NCI-H1105 (cell line): ENCODE results near the gene LRBA.
"Not testable (repeated sequence)": the region's sequence is repeated elsewhere in the genome, so short reads cannot be mapped to it uniquely, and the experiment has no call there.

Experiments used
- DNase-seq: peaks from one replicate; lab custom pipeline; 2025; lab: John Stamatoyannopoulos, UW

The LRBA gene

DNA sequence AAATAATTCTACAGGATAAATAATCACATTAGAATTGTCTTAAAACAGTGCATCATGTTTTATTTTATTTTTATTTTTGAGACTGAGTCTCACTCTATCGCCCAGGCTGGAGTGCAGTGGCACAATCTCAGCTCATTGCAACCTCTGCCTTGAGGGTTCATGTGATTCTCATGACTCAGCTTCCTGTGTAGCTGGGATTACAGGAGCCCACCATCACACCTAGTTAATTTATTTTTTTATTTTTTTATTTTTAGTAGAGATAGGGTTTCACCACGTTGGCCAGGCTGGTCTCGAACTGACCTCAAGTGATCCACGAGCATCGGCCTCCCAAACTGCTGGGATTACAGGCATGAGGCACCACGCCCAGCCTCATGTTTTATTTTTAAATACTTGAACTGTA lies 353.5 kb downstream of the LRBA start:
- DNase-seq = not testable (repeated sequence)

DNA sequence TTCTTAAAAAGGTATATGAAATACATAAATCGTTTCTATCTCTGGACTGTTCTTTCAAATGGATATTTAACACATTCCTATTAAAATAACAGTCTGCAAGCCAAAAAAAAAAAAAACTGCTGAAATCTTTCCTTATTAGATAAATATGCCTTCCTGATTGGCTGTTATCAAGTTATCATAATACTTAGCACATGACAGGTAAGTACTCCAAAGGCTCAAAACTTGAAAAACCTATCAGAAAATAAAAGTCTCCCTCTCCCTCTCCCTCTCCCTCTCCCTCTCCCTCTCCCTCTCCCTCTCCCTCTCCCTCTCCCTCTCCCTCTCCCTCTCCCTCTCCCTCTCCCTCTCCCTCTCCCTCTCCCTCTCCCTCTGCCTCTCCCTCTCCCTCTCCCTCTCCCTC lies 356.8 kb downstream of the LRBA start:
- DNase-seq = not testable (repeated sequence)

DNA sequence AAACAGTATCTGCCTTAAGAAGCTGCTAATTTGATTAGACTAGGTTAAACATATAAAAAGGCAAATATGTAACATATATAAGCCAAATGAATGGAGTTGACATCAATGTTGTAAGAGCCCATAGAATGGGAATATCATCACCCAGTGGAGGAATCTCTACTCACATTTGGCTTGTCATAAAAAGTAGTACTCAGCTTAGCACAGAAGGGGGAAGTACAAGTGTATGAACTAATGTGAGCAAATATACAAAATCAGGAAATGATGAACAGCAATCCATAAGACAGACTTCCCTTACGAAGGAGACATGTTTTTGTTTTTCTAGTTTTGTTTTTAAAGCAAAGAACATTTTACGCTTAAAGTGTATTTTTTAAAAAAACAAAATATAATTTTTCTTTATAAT lies 358.2 kb downstream of the LRBA start:
- no peak for DNase-seq

DNA sequence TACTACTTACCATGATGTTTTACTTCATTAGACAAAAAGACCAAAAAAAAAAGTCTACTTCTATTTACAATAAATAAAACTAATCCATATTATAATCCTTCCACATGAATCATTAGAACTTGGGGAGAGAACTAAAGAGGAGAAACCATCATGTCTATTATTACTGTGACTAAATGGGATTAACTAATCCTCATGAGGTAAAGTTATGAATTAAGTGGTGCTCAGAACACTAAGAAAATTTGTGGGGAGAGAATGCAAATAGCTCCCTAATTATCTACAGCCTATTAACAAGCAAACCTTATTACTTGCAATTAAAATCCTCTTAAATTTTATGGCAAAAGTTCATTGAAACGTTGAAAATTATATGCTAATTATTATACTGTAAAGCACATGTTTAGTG lies 364.3 kb downstream of the LRBA start:
- no peak for DNase-seq

DNA sequence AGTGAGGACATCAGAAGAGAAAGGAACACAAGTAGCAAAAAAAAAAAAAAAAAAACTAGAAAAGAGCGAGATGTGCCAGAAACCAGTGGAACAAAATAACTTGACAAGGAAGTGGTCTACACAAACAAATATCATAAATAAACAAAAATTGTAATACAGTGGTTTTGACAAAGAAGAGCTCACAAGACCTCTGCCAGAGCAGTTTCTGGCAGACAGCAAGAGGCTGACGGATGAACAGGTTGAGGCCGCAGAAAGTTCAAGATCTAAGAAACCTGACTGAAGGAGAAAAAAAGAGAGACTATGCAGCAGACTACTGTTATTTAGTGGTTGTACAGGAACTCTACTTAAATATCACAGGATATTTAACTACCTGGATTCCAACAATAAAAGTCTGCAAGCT lies 367.0 kb downstream of the LRBA start:
- no peak for DNase-seq

DNA sequence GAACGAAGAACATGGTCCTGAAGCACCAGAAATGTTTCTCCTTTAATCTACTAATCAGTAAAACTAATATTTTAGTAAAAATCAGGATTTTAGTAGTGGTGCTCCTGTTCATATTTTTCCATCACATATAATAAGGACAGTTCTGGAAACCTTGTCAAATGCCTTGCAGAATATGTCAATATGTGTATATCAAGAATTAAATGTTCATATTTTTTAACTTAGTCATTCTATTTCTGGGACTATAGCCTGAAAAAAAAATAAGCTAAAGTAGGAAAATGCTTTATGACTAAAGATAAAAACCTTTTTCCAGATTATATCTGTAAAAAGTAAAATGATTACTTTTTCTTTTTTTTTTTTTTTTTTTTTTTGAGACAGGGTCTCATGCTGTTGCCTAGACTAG lies 368.1 kb downstream of the LRBA start:
- no peak for DNase-seq

DNA sequence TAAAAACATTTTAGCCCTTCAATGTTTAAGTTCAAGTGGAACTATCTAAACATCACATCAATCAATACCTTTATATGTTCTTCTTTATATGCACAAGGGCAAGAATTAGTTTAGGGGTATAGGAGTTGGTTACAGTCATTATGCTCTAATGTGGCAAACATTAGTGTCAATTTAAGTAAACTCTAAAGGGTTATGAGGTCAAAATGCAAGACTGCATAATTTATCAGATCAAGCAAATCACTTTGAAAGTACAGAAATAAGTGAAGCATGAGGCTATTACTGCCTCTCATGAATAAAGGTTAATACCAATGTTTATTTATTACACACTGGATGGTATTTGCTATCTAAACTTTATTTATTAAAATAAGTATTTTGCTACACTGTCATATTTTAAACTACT lies 373.5 kb downstream of the LRBA start:
- no peak for DNase-seq

DNA sequence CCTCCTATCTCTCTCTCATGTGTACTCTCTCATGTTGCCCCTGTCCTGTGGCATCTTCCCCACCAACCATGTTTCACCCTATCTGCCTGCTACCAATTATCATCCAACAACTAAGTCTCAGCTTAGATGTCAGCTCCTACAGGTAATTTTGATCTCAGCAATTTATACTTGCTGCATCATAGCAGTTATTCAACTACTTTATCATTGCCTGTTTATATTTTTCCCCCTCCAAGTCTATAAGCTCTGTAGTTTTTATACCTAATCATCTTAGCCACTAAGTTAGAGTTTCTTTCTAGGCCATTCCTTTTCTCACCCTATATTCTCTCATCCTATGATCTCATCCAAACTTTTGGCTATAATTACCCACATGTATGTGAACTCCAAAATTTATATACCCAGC lies 382.4 kb downstream of the LRBA start:
- DNase-seq = no peak

DNA sequence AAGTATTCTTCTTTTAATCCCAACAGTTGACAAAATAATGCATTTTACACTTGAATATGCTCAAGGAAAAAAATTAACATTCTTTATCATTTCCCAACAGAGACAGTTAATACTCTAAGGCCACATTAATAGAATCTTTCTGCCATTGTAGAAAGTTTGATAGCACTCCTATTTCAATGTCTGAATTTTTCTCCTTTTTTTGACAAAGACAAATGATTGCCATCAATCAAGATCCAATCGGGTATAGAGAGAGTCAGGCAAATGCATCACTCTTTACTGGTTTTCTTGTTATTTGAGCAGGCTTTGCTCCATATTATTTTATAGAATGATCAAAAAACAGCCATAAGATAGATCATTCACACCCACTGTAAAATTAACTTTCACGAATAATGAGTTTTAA lies 387.0 kb downstream of the LRBA start:
- DNase-seq = no peak

DNA sequence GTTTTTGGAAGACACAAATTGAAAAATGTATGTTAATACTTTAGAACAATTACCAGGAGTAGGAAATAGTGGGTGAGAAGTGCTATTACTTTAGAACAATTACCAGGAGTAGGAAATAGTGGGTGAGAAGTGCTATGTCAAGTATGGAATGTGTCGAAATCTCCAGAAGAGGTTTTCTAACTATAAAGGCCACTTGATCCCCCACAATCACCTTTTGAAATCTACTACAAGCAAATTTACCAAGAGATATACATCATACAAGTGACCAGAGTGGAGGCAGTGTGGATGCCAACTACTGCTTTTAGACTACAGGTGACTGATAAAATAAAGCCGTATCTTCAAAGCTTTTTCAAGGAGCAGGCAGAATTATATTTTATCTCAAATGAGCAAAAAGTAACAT lies 390.1 kb downstream of the LRBA start:
- DNase-seq = no peak

DNA sequence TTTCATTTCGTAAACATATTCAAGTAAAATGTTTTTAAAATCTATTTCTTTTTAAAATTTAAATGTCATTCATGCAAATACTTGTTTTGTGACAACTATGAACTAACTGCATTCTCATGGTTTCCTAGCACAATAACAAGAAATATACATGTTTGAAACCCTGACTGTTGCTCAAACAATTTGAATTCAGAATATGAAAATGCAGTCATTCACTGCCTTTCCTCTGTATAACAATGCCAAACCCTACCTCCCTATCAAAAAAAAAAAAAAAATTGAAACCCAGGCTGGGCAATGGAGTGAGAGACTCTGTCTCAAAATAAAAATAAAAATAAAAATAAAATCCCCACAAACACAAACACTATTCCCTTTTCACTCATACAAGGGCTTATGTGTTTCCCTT lies 391.0 kb downstream of the LRBA start:
- no peak for DNase-seq

DNA sequence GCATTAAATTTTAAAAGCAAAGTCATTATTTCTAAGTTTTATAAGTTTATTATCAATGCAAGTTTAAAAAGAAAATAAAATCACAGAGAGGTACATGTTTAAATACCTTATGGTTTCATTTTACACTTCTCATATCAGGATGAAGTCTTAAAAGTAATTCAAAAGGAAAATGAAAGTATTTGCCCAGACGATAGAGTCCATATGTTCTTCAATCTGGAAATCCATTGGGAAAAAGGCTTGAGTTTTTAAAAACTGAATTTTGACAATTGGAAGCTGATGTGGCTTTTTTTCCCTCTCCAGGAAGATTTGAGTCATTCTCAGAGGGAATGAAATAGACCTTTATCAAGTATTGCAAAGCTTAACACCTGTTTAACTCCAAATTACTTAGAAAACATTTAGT lies 396.0 kb downstream of the LRBA start:
- DNase-seq = no peak

DNA sequence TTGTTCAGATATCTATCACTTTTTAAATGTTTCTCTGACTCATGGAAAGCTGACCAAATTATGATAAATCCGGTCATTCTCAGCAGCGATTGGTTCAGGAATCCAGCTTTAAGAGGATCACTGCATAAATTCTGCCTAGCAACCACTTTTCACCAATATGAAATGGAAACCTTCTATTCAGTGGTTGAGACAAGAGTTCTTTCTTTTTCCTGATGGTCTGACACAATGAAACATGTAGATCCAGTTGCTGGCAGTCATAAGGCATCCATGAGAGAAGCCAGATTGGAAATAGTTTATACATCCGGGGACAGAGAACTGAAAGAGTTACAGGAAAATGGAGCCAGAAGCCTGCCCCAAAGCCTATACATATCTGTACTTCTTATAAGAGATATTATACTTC lies 406.0 kb downstream of the LRBA start:
- DNase-seq = no peak

DNA sequence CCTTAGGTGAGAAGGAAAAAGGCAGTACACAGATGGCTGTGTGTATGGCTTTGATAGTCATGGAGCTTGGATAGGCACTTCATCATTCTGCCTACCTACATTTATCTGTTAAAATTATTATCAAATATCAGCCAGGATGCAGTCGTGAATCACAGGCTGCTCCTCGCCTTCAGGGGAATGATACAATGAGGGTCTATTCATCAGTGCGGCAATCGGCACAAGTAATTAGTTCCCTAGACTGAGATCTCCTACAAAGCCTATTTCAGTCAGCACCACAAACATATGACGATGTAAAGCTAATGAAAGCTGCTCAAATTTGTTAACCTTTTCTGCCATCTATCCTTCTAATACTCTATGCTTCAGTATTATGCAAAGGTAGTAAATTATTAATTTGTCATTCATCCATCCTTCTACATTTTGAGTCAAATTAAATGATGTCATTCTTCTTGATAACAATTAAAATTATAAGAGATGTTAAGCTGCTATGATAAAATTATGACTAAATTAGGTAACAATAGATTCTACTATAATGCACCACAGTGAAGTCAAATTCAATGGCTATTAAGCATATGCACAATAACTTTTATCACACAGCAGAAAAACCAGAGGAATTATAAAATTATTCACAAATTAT lies 414.2 kb downstream of the LRBA start:
- no peak for DNase-seq

DNA sequence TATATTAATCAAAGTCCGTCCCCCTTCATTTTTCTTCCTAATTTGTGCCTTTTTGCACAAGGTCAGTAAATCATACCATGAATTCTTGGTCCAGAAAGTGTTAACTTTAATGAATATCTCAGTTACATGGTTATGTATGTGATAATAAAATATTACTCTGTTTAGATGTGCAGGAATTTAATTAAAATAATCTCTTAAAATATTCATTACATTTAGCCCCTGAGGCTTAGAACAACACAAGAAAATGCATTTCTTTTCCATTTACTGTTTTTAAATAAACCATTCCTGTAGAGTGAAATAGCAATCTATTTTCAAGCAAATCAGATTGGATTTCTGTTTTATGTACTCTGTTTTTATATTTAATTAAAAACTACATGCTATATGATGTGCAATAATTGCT lies 415.5 kb downstream of the LRBA start:
- no peak for DNase-seq

DNA sequence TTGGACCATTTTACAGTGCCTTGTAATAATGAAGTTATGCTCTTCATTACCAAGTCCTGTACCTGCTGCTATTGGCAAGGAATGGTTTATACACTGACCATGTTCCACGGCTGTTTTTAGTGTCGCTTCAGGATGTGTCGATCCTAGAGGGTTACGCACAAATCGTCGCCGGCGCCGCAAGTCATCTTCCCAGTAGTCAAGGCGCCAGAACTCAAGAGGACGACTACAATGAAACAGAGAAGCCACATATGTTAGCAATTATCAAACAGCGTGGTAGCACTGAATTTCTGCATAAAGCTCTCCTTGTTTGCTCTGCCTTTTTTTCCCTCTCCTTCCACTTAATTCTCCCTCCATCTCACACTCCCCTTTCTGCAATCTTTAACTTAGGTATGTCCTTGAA lies 416.2 kb downstream of the LRBA start:
- no peak for DNase-seq

DNA sequence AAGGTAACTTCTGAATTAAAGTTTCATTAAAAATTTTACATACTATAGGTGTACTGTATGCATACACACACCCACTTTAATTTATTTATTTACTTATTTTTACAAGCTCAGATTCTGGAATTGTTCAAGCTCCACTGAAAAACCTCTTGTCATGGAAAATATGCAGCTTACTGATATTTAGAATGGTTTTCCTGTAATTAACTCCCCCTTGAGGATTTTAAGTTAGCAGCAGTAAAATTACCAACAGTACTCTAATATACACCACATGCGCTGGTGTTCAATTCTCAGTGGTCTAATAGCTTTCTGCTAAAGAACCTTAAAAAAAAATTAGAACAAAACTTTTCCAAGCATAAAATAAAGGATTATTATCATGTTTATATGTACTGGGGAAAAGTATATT lies 421.1 kb downstream of the LRBA start:
- peak; percentile 25 for DNase-seq

DNA sequence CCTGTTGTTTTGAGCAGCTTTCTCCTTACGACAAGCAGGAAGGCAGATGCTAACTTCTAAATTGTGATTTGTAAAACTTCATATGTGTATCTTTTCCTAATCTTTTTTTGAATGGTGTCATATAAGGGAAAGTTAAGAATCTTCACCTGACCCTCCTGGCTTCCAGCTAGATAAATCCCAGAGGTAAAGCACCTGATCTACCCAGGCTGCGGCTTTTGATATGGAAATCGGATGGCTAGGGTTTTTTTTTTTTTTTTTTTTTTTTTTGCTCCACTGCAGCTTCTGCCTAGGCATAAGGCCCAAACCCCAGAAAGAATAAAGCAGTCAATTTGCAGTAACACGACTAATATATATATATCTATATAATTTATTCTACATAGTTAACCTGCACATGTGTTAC lies 423.2 kb downstream of the LRBA start:
- no peak for DNase-seq

DNA sequence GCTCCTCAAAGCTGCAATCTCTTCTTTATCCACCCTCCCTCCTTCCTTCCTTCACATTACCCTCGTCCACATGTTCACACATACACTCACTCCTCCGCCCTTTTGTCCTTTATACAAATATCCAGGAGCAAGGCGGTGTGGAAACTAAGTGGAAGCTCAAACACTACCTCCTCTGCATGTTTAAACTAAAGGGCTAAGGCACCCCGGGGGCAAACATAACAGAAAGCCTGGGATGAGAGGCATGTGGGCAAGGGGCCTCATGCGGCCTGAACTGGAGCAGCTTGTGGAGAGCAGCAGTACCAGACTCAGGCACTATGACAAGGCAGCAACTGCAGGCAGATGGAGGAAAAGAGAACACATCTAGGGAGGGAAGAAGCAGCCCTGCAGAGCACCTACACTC lies 423.7 kb downstream of the LRBA start:
- DNase-seq = no peak

DNA sequence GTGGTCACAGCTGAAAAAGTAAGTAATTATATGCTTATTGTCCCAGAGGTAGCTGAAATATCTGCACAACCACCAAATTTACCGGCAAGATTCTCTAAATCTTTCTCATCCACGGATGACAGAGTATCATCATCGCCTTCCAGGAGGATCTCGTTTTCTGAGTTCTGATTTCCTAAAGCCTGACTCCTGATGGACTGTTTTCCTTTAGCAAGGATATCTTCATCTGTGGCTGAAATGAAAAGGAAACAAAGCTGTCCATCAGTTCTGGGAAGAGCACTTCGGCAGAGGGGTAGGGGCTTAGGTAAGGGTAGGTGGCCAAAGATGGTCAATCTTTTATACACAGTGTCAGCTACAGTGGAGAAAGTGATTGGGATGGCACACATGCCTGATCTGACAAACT lies 424.5 kb downstream of the LRBA start:
- DNase-seq = no peak

DNA sequence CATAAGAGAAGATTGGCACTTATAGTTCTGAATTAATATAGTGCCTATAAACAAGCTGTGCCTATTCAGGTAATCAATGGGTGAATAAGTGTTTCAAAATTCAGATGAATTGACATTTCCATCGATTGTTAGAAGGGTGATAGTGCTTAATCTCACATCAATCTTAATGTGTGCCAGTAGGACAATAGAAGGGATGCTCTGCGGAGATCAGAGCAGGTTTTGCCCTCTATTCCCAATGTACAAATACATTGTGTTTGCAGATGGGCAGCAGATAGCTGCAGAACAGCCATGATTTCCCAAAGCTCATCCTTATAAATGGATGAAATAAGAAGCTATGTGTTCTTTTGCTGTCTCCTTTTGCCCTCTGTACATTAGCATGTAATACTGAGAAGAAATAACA lies 425.9 kb downstream of the LRBA start:
- DNase-seq = no peak

DNA sequence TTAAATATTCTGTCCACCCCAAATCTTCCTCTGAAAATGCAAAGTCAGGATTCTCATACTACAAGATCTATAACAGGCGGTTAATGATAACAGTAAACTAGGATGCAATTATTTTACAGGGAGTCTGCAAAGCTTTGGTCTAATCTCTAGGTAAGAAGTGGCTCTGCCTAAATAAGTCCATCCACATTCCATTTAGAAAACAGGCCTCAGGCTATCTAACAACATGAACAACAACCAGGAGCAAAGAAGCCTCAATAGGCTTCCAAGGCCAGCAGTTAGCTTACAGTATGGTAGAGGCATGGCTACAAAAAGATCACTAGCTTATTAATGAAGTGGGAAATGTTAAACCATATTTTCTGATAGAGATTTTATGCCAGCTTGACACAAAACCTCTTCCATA lies 426.8 kb downstream of the LRBA start:
- no peak for DNase-seq

DNA sequence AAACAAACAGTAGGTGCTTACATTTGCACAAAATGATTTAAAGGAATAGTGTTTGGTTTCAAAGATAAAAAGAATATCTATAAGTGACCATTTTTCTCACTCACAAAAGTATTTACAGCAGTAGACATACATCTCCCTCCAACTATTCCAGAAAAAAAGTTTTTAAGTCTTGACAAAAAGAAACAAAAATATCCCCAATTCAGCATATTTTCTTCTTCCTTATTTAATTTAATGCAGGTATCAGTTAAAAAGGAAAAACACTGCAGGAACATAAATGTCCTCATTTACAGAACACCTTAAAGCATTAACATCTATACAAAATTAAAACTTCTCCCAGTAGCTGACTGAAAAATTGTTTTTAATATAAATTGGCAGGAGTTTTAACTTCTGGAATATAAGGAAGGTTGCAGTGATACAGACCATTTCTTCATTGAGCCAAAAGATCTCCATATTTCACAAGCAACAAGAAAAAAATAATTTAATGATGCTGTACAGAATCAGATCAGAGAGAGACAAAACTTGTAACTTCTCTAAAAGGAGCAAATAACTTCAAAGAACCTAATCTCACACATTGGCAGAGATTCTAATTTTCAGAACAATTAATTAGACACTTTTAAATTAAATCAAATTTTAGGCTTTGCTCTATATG lies 428.8 kb downstream of the LRBA start:
- no peak for DNase-seq

DNA sequence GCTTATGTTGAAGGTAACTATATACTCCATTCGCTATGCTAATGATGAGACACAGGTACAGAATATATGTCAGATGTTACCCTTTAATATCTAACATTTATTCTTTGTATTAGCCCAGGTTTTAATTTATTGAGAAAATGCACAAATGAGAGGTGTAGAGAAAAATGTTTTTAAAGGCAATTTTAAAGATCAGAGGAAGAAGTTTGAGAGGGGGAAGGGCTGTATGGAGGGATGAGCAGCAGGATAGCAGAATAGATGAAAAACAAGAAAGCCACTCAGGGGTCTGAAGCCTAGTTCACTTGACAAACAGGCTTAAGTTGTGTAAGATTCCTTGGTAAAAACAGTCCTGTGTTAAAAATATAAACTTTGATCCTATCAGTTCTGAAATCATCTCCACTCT lies 429.5 kb downstream of the LRBA start:
- DNase-seq = no peak
